Left lung (tissue), 10 donors: ENCODE data around the gene GJC3. TPM values are rescaled to one million over a fixed set of nuclear protein-coding genes. Genes with fewer than 3 reads are reported as not detected.
"Not testable (repeated sequence)": the region's sequence is repeated elsewhere in the genome, so short reads cannot be mapped to it uniquely, and the experiment has no call there.

ENCODE experiments used
- ATAC-seq: fragments of 200-7000 bp; cut with Tn5 transposase; one replicate; pipeline ENCODE4 v1.9.1; 2020; ENCODE audit warnings: moderate library complexity
- DNase-seq, 4 donors: peaks; one replicate each; pipeline ENCODE4 v3.0.0-alpha.2; 2013 to 2020
- H3K27ac ChIP-seq, 2 donors: fragments of 200-600 bp; sonication (generic) in 1 of 2; one replicate each; pipeline versions ENCODE4 v1.5.0 to v1.8.0; 2020 to 2021
- H3K27me3 ChIP-seq, 2 donors: fragments of 200-600 bp; sonication (generic) in 1 of 2; one replicate each; pipeline versions ENCODE4 v1.5.0 to v1.8.0; 2020 to 2021
- H3K36me3 ChIP-seq, 2 donors: fragments of 200-600 bp; sonication (generic) in 1 of 2; one replicate each; pipeline versions ENCODE4 v1.5.0 to v1.8.0; 2020 to 2021
- H3K4me1 ChIP-seq, 2 donors: fragments of 200-600 bp; one replicate each; pipeline ENCODE4 v1.8.0; 2021
- H3K4me3 ChIP-seq, 2 donors: fragments of 200-600 bp; sonication (generic) in 1 of 2; one replicate each; pipeline versions ENCODE4 v1.5.0 to v1.8.0; 2020 to 2021; ENCODE audit warnings: mild to moderate bottlenecking in 1 of 2
- H3K9me3 ChIP-seq, 2 donors: fragments of 200-600 bp; sonication (generic) in 1 of 2; one replicate each; pipeline versions ENCODE4 v1.5.0 to v1.8.0; 2020 to 2021
- CTCF ChIP-seq, 2 donors: fragments of 200-600 bp; sonication (generic) in 1 of 2; IDR thresholded peaks; one replicate each; pipeline versions ENCODE4 v1.5.0 to v1.8.0; 2021; ENCODE audit warnings: antibody characterized with exemption in 2 of 2
- intact Hi-C, 2 donors: fragments of 100-400 bp; cut with DNase I; formaldehyde crosslinking; loops; one replicate each; pipeline versions ENCODE4 v1.11.2 to v1.14.2; 2022
- polyA plus RNA-seq, 6 donors: library from polyadenylated mRNA; unstranded; fragments of 120-200 nt; gene quantifications; one replicate each; pipeline ENCODE4 v1.2.1, GENCODE V29; 2013; ENCODE audit not compliant: insufficient read length in 6 of 6
- total RNA-seq, 2 donors: library from RNA; stranded (reverse); fragmentation: NEBNext Ultra II Directional; extraction: Animal tissue kit (Norgen Biotek cat#: 25700); gene quantifications; one replicate each; pipeline ENCODE4 v1.2.1, GENCODE V29; 2021
- donor health status: DM: no; HTN: yes; CAD: no.
- donor health status: DM: no; HTN: no; CAD: no.

GJC3 gene
- total and polyA plus RNA-seq, 8 donors: 0.24 to 1.3 (median 1.1) TPM; not detected in 1

DNA sequence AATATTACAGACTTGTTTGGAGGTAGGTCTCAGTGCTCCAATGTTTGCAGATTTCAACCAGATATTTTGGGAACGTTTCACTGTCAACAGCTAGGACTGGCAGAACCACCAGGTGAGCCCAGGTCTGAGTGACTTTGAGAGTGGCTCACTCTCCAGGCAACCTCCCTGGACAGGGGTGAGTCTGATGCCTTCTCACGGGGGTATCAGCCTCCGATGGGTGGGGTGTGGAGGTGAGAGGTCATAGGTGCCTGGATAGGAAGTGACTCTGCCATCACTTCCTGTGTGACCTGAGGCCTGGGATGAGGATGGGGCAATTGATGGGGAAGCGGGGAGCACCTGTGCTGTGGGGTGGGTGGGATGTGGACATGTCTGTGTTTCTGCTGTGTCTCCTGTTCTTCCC is 41.8 kb upstream of the GJC3 start:
- Histone ChIP-seq H3K9me3 (no peaks in the 10 kb centered on the region), H3K4me1 (no peaks in the 10 kb centered on the region), H3K27ac (no peak overlapping the region), H3K4me3 (no peak overlapping the region), H3K27me3 (no peaks in the 10 kb centered on the region), H3K36me3 (no peaks in the 10 kb centered on the region)
- DNase-seq (no peak), ATAC-seq (no peak)
- no peak for TF ChIP-seq CTCF (IDR thresholded peaks at IDR 0.05)
- intact Hi-C loops: loop anchor here in 1 of 2 donors (10.0 kb wide), 1 partner anchor 46 kb away; the partner anchor contains the start of gene GJC3

GRCh38 chr7:99969813-99970212 is 40.4 kb upstream of the GJC3 start:
- not testable (repeated sequence) for H3K27ac ChIP-seq, H3K9me3 ChIP-seq, H3K4me1 ChIP-seq, H3K4me3 ChIP-seq, H3K36me3 ChIP-seq
- DNase-seq (peak in 1 of 4 donors; percentile 24), ATAC-seq (peak; percentile 95)
- peaks cover 0 to 11% of the 10 kb centered on the region in 2 donors for H3K27me3 ChIP-seq
- intact Hi-C loops: loop anchor here in 1 of 2 donors (10.0 kb wide), 1 partner anchor 45 kb away; the partner anchor contains the start of gene GJC3

DNA sequence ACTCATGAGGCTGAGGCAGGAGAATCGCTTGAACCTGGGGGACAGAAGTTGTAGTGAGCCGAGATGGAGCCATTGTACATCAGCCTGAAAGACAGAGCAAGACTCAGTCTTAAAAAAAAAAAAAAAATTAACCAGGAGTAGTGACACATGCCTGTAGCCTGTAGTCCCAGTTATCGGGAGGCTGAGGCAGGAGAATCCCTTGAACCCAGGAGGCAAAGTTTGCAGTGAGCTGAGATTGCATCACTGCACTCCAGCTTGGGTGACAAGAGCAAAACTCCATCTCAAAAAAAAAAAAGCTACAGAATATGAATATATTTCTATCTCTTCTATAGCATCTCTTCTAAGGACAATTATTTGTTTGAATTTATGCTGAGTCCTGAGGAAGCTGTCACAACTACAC is 39.9 kb upstream of the GJC3 start:
- Histone ChIP-seq H3K4me1 (no peaks in the 10 kb centered on the region), H3K9me3 (no peaks in the 10 kb centered on the region), H3K36me3 (no peaks in the 10 kb centered on the region), H3K27me3 (peaks cover 0 to 16% of the 10 kb centered on the region in 2 donors), H3K27ac (no peak overlapping the region), H3K4me3 (no peak overlapping the region)
- no peak for TF ChIP-seq CTCF (IDR thresholded peaks at IDR 0.05)
- DNase-seq (no peak), ATAC-seq (peak; percentile 21)
- intact Hi-C loops: no loop called here

- Histone ChIP-seq H3K4me1 (peaks cover 0 to 4% of the 10 kb centered on the region in 2 donors), H3K4me3 (no peak overlapping the region), H3K27me3 (peaks cover 5 to 62% of the 10 kb centered on the region in 2 donors), H3K36me3 (no peaks in the 10 kb centered on the region), H3K9me3 (no peaks in the 10 kb centered on the region), H3K27ac (no peak overlapping the region)
- ATAC-seq (no peak), DNase-seq (no peak)
- intact Hi-C loops: no loop called here
- no peak for TF ChIP-seq CTCF (IDR thresholded peaks at IDR 0.05)
These were observed 29.3 kb upstream of the GJC3 start for GRCh38 chr7:99958564-99959227.

DNA sequence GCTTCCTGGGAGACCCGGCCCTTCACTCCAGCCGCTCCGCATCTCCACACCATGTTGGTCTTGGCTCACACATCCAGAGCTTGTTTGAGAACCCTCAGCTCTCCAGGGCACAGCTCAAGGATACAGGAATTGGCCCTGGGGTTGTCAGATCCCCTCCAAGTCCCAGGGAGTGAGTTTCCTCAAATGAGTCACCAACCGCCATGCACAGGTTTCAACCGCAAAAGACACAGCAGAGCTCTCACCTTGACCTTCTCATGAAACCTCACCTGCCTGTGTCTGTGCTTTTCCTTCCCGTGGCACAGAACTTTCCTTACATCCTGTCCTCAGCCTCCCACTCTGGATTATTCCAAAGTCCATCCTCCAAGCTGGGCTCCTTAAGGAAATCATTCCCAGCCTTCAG is 25.8 kb upstream of the GJC3 start:
- Histone ChIP-seq H3K4me1 (peaks cover 0 to 13% of the 10 kb centered on the region in 2 donors), H3K36me3 (no peaks in the 10 kb centered on the region), H3K4me3 (no peak overlapping the region), H3K27ac (no peak overlapping the region), H3K9me3 (peaks cover 0 to 5% of the 10 kb centered on the region in 2 donors), H3K27me3 (peaks cover 5 to 28% of the 10 kb centered on the region in 2 donors)
- DNase-seq (no peak), ATAC-seq (no peak)
- no peak for TF ChIP-seq CTCF (IDR thresholded peaks at IDR 0.05)
- intact Hi-C loops: no loop called here

DNA sequence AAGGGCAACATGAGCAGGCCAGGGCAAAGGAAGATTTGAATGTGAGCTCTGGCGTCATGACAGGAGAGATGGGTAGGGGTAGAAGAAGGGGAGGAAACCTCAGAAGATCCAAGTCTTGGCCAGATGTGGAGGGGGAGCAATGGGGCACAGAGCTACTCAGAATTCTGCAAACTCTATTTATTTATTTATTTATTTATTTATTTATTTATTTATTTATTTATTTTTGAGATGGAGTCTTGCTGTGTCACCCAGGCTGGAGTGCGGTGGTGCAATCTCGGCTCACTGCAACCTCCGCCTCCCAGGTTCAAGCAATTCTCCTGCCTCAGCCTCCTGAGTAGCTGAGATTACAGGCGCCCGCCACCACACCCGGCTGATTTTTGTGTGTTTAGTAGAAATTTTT is 25.2 kb upstream of the GJC3 start:
- ATAC-seq, intact Hi-C loops, H3K4me3 ChIP-seq, H3K36me3 ChIP-seq, H3K9me3 ChIP-seq, H3K27ac ChIP-seq, DNase-seq: not testable (repeated sequence)
- H3K4me1 ChIP-seq: peaks cover 0 to 13% of the 10 kb centered on the region in 2 donors
- H3K27me3 ChIP-seq: peaks cover 5 to 22% of the 10 kb centered on the region in 2 donors
